ENCODE results near the gene ADGRF5. TPM values are rescaled to one million over a fixed set of nuclear protein-coding genes. Genes with fewer than 3 reads are reported as not detected.

ADGRF5 gene
- total RNA-seq, 1 donor from 2014 or later: not detected

- Mint-ChIP-seq H3K9me3 (ENCODE audit: unreplicated experiment) (no peaks in the 10 kb centered on the region), H3K4me3 (ENCODE audit: unreplicated experiment) (no peak overlapping the region), H3K36me3 (ENCODE audit: unreplicated experiment) (no peaks in the 10 kb centered on the region), H3K27me3 (ENCODE audit: unreplicated experiment) (no peaks in the 10 kb centered on the region), H3K4me1 (ENCODE audit: unreplicated experiment) (no peaks in the 10 kb centered on the region), H3K27ac (ENCODE audit: unreplicated experiment) (no peak overlapping the region)
- no peak for TF ChIP-seq CTCF (IDR thresholded peaks at IDR 0.05)
- no peak for DNase-seq (ENCODE audit: extremely low spot score, unreplicated experiment)
Measured at GRCh38 chr6:46915380-46915779, 6.4 kb downstream of the ADGRF5 start.

GRCh38 chr6:46914279-46914810, 7.4 kb downstream of the ADGRF5 start:
- Mint-ChIP-seq H3K4me3 (ENCODE audit: unreplicated experiment) (no peak overlapping the region), H3K27ac (ENCODE audit: unreplicated experiment) (no peak overlapping the region), H3K9me3 (ENCODE audit: unreplicated experiment) (no peaks in the 10 kb centered on the region), H3K27me3 (ENCODE audit: unreplicated experiment) (no peaks in the 10 kb centered on the region), H3K36me3 (ENCODE audit: unreplicated experiment) (no peaks in the 10 kb centered on the region), H3K4me1 (ENCODE audit: unreplicated experiment) (no peaks in the 10 kb centered on the region)
- TF ChIP-seq CTCF (IDR thresholded peaks at IDR 0.05): no peak
- DNase-seq (ENCODE audit: extremely low spot score, unreplicated experiment): no peak

- H3K9me3 Mint-ChIP-seq (ENCODE audit: unreplicated experiment): no peaks in the 10 kb centered on the region
- no peak overlapping the region for H3K4me3 Mint-ChIP-seq (ENCODE audit: unreplicated experiment)
- H3K27ac Mint-ChIP-seq (ENCODE audit: unreplicated experiment): no peak overlapping the region
- H3K36me3 Mint-ChIP-seq (ENCODE audit: unreplicated experiment): no peaks in the 10 kb centered on the region
- DNase-seq (ENCODE audit: extremely low spot score, unreplicated experiment): no peak
- no peaks in the 10 kb centered on the region for H3K27me3 Mint-ChIP-seq (ENCODE audit: unreplicated experiment)
- H3K4me1 Mint-ChIP-seq (ENCODE audit: unreplicated experiment): no peaks in the 10 kb centered on the region
- TF ChIP-seq CTCF (IDR thresholded peaks at IDR 0.05): no peak
Measured at GRCh38 chr6:46909371-46909770, 12.4 kb downstream of the ADGRF5 start.

- Mint-ChIP-seq H3K27me3 (ENCODE audit: unreplicated experiment) (no peaks in the 10 kb centered on the region), H3K27ac (ENCODE audit: unreplicated experiment) (no peak overlapping the region), H3K4me1 (ENCODE audit: unreplicated experiment) (no peaks in the 10 kb centered on the region), H3K4me3 (ENCODE audit: unreplicated experiment) (no peak overlapping the region), H3K36me3 (ENCODE audit: unreplicated experiment) (no peaks in the 10 kb centered on the region), H3K9me3 (ENCODE audit: unreplicated experiment) (no peaks in the 10 kb centered on the region)
- DNase-seq (ENCODE audit: extremely low spot score, unreplicated experiment): no peak
- TF ChIP-seq CTCF (IDR thresholded peaks at IDR 0.05): no peak
Measured at GRCh38 chr6:46906776-46907175, 15.0 kb downstream of the ADGRF5 start.

GRCh38 chr6:46904117-46904516, 17.6 kb downstream of the ADGRF5 start:
- TF ChIP-seq CTCF (IDR thresholded peaks at IDR 0.05): no peak
- Mint-ChIP-seq H3K9me3 (ENCODE audit: unreplicated experiment) (no peaks in the 10 kb centered on the region), H3K36me3 (ENCODE audit: unreplicated experiment) (no peaks in the 10 kb centered on the region), H3K27ac (ENCODE audit: unreplicated experiment) (no peak overlapping the region), H3K4me1 (ENCODE audit: unreplicated experiment) (no peaks in the 10 kb centered on the region), H3K4me3 (ENCODE audit: unreplicated experiment) (no peak overlapping the region), H3K27me3 (ENCODE audit: unreplicated experiment) (no peaks in the 10 kb centered on the region)
- DNase-seq (ENCODE audit: extremely low spot score, unreplicated experiment): no peak

Data from osteocyte (in vitro differentiated cells).